Fibroblast of lung (primary cell): Measurements from ENCODE around the gene CFAP126. TPM values are rescaled to one million over a fixed set of nuclear protein-coding genes. Genes with fewer than 3 reads are reported as not detected.
"Not testable (repeated sequence)": the region's sequence is repeated elsewhere in the genome, so short reads cannot be mapped to it uniquely, and the experiment has no call there.

Experiments
- DNase-seq, 2 donors: peaks; one replicate each; pipeline versions ENCODE4 v3.0.0 to v3.0.0-alpha.2; 2010; ENCODE audit warnings: low read depth in 2 of 2
- H2AFZ ChIP-seq: 2 replicates; pipeline ENCODE4 v1.5.1; 2012; ENCODE audit warnings: low read length, control low read depth, inconsistent platforms
- H3K27ac ChIP-seq: 2 replicates; pipeline ENCODE4 v1.5.1; 2011; ENCODE audit warnings: low read length, control low read depth; ENCODE audit not compliant: insufficient read depth
- H3K27me3 ChIP-seq: 2 replicates; pipeline ENCODE4 v1.5.1; 2011; ENCODE audit warnings: mild to moderate bottlenecking, low read length; ENCODE audit not compliant: control insufficient read depth, insufficient read depth
- H3K36me3 ChIP-seq: 2 replicates; pipeline ENCODE4 v1.5.1; 2011; ENCODE audit warnings: low read length; ENCODE audit not compliant: control insufficient read depth, insufficient read depth
- H3K4me1 ChIP-seq: 2 replicates; pipeline ENCODE4 v1.5.1; 2011; ENCODE audit warnings: low read length; ENCODE audit not compliant: control insufficient read depth, insufficient read depth; ENCODE audit errors: extremely low read depth
- H3K4me2 ChIP-seq: 2 replicates; pipeline ENCODE4 v1.5.1; 2011; ENCODE audit warnings: low read length, control low read depth; ENCODE audit not compliant: insufficient read depth; ENCODE audit errors: extremely low read depth
- H3K4me3 ChIP-seq, 4 experiments: fragments of 200-600 bp in 1 of 4; sonication (generic) in 1 of 4; replicated peaks in 1 of 4; 2 replicates each; pipeline ENCODE4 v1.5.1; 2011 to 2016; ENCODE audit warnings: low read length in 4 of 4, low read depth in 3 of 4, mild to moderate bottlenecking in 3 of 4, control low read depth in 2 of 4, inconsistent platforms in 1 of 4, mixed read lengths in 1 of 4; ENCODE audit not compliant: insufficient read depth in 1 of 4; ENCODE audit errors: control extremely low read depth in 1 of 4
- H3K79me2 ChIP-seq: 2 replicates; pipeline ENCODE4 v1.5.1; 2012; ENCODE audit warnings: mild to moderate bottlenecking, low read length, inconsistent platforms; ENCODE audit not compliant: control insufficient read depth, insufficient read depth
- H3K9ac ChIP-seq: 2 replicates; pipeline ENCODE4 v1.5.1; 2011; ENCODE audit warnings: mild to moderate bottlenecking, low read length, control low read depth; ENCODE audit not compliant: insufficient read depth
- H3K9me3 ChIP-seq: 2 replicates; pipeline ENCODE4 v1.5.1; 2012; ENCODE audit warnings: low read depth, low read length; ENCODE audit not compliant: control insufficient read depth, insufficient read depth
- H4K20me1 ChIP-seq: 2 replicates; pipeline ENCODE4 v1.5.1; 2011; ENCODE audit warnings: low read length; ENCODE audit not compliant: control insufficient read depth, insufficient read depth; ENCODE audit errors: extremely low read depth
- EZH2 ChIP-seq: IDR thresholded peaks from 2 replicates; pipeline ENCODE4 v1.5.1; 2012; ENCODE audit warnings: low read length, control low read depth, mild to moderate bottlenecking; ENCODE audit errors: missing control alignments
- polyA plus RNA-seq, 2 donors: library from polyadenylated mRNA; depleted of rRNA in 1 of 2; stranded (reverse) in 1 of 2; unstranded in 1 of 2; fragments of >200 nt; gene quantifications; 2 replicates each; pipeline ENCODE4 v1.2.1, GENCODE V29; 2011 to 2012; ENCODE audit warnings: missing spikeins in 1 of 2
- total RNA-seq: library from RNA; depleted of rRNA; stranded (reverse); fragments of >200 nt; gene quantifications from 2 replicates; pipeline ENCODE4 v1.2.1, GENCODE V29; 2014
- TF ChIP-seq, protein P1 (sequence below), 2 donors: IDR thresholded peaks in 1 of 2; conservative IDR thresholded peaks in 1 of 2; 1 replicate in 1 of 2; 2 replicates in 1 of 2; pipeline ENCODE4 v1.5.1; 2011 to 2012; ENCODE audit warnings: low read length in 2 of 2, control low read depth in 1 of 2, inconsistent platforms in 1 of 2, low read depth in 1 of 2, mild to moderate bottlenecking in 1 of 2

The CFAP126 gene
- total and polyA plus RNA-seq, 2 donors (not counting 1 experiment from before 2014, with no cell fraction given), result not detected

DNA sequence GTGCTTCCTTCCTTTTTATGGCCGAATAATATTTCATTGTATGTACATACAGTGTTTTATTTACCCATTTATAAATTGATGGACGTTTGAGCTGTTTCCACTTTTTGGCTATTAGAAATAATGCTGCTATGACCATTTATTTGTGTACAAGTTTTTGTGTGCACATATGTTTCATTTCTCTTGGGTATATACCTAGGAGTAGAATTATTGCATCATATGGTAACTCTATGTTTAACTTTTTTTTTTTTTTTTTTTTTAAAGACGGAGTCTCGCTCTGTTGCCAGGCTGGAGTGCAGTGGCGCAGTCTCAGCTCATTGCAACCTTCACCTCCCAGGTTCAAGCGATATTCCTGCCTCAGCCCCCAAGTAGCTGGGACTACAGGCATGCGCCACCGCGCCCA is 34.5 kb downstream of the CFAP126 start:
- Histone ChIP-seq H3K27me3 (no peaks in the 10 kb centered on the region), H4K20me1 (no peaks in the 10 kb centered on the region), H3K4me2 (no peak overlapping the region), H3K27ac (no peak overlapping the region), H3K4me3 (no peak overlapping the region), H2AFZ (no peak overlapping the region), H3K9me3 (no peaks in the 10 kb centered on the region), H3K9ac (no peak overlapping the region), H3K36me3 (peaks cover 2% of the 10 kb centered on the region), H3K4me1 (no peaks in the 10 kb centered on the region), H3K79me2 (no peaks in the 10 kb centered on the region)
- no peak for DNase-seq
- TF ChIP-seq, protein P1, sequence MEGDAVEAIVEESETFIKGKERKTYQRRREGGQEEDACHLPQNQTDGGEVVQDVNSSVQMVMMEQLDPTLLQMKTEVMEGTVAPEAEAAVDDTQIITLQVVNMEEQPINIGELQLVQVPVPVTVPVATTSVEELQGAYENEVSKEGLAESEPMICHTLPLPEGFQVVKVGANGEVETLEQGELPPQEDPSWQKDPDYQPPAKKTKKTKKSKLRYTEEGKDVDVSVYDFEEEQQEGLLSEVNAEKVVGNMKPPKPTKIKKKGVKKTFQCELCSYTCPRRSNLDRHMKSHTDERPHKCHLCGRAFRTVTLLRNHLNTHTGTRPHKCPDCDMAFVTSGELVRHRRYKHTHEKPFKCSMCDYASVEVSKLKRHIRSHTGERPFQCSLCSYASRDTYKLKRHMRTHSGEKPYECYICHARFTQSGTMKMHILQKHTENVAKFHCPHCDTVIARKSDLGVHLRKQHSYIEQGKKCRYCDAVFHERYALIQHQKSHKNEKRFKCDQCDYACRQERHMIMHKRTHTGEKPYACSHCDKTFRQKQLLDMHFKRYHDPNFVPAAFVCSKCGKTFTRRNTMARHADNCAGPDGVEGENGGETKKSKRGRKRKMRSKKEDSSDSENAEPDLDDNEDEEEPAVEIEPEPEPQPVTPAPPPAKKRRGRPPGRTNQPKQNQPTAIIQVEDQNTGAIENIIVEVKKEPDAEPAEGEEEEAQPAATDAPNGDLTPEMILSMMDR (conservative IDR thresholded peaks at IDR 0.05 in 1 of 2, IDR thresholded peaks at IDR 0.05 in 1 of 2; ENCODE audit: low read depth in 1 of 2, low read length in 2 of 2), result no peak
- TF ChIP-seq EZH2, result no peak

DNA sequence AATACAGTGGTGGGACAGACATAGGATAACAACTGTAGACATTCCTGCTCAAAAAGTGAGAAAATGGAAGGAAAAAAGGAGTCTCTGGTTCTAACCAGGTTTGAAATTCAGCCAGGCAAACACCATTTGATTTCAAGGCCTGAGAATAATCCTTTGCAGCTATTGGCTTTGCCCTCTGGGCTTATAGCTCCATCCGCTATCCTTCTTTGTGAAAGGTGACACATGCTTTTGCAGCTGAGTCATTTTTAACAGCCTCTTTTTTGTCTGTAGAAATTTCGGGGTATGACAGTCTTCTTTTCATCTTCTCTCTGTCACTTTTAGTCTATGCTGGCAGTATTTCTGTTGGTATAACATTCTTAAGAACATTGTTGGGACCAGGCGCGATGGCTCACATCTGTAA is 37.3 kb downstream of the CFAP126 start:
- TF ChIP-seq, protein P1 (conservative IDR thresholded peaks at IDR 0.05 in 1 of 2, IDR thresholded peaks at IDR 0.05 in 1 of 2; ENCODE audit: low read depth in 1 of 2, low read length in 2 of 2), result no peak
- no peak for TF ChIP-seq EZH2
- no peak overlapping the region for H3K9ac ChIP-seq
- H3K36me3 ChIP-seq, result peaks cover 3% of the 10 kb centered on the region
- no peaks in the 10 kb centered on the region for H3K4me1 ChIP-seq
- no peak overlapping the region for H3K4me3 ChIP-seq
- H3K27me3 ChIP-seq, result no peaks in the 10 kb centered on the region
- no peak overlapping the region for H2AFZ ChIP-seq
- H3K27ac ChIP-seq, result no peak overlapping the region
- H3K9me3 ChIP-seq, result no peaks in the 10 kb centered on the region
- no peaks in the 10 kb centered on the region for H4K20me1 ChIP-seq
- no peak overlapping the region for H3K4me2 ChIP-seq
- no peaks in the 10 kb centered on the region for H3K79me2 ChIP-seq
- DNase-seq, result no peak

DNA sequence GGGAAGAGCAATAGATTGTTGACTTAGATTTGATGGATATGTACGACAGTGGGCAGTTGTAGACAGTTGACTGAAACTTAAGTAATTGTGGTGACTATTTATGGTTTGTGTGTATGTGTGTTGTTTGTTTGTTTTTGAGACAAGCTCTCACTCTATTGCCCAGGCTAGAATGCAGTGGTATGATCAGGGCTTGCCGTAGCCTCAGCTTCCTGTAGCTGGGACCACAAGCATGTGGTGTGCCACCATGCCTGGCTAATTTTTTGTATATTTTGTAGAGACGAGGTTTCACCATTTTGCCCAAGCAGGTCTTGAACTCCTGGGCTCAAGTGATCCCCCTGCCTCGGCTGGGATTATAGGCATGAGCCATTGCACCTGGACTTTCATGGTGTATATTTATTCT is 43.7 kb downstream of the CFAP126 start:
- Histone ChIP-seq H3K27me3 (no peaks in the 10 kb centered on the region), H3K9me3 (no peaks in the 10 kb centered on the region), H3K79me2 (no peaks in the 10 kb centered on the region), H3K4me3 (no peak overlapping the region), H3K4me2 (no peak overlapping the region), H3K36me3 (peaks cover 3% of the 10 kb centered on the region), H3K4me1 (no peaks in the 10 kb centered on the region), H3K27ac (no peak overlapping the region), H3K9ac (no peak overlapping the region), H2AFZ (no peak overlapping the region), H4K20me1 (no peaks in the 10 kb centered on the region)
- TF ChIP-seq, protein P1 (conservative IDR thresholded peaks at IDR 0.05 in 1 of 2, IDR thresholded peaks at IDR 0.05 in 1 of 2; ENCODE audit: low read depth in 1 of 2, low read length in 2 of 2), result no peak
- TF ChIP-seq EZH2, result no peak
- no peak for DNase-seq

DNA sequence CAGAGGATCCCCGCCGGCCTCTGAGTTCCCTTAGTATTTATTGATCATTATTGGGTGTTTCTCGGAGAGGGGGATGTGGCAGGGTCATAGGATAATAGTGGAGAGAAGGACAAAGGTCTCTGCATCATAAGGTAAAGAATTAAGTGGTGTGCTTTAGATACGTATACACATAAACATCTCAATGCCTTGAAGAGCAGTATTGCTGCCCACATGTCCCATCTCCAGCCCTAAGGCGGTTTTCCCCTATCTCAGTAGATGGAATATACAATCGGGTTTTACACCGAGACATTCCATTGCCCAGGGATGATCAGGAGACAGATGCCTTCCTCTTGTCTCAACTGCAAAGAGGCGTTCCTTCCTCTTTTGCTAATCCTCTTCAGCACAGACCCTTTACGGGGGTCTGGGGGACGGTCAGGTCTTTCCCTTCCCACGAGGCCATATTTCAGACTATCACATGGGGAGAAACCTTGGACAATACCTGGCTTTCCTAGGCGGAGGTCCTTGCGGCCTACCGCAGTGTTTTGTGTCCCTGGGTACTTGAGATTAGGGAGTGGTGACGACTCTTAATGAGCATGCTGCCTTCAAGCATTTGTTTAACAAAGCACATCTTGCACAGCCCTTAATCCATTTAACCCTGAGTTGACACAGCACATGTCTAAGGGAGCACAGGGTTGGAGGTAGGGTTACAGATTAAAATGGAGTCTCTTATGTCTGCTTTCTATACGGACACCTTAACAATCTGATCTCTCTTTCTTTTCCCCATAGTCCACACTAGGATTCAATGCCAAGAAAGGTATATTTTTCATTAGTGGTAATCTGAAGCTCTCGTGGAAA is 51.6 kb downstream of the CFAP126 start:
- not testable (repeated sequence) for H3K9ac ChIP-seq, H3K9me3 ChIP-seq, H3K27me3 ChIP-seq, H3K36me3 ChIP-seq, H3K4me3 ChIP-seq, H3K4me1 ChIP-seq, DNase-seq, H3K27ac ChIP-seq, H3K4me2 ChIP-seq, H2AFZ ChIP-seq, H4K20me1 ChIP-seq
- peaks cover 12% of the 10 kb centered on the region for H3K79me2 ChIP-seq
